Measurements from ENCODE around the gene DNAJC6.

DNA sequence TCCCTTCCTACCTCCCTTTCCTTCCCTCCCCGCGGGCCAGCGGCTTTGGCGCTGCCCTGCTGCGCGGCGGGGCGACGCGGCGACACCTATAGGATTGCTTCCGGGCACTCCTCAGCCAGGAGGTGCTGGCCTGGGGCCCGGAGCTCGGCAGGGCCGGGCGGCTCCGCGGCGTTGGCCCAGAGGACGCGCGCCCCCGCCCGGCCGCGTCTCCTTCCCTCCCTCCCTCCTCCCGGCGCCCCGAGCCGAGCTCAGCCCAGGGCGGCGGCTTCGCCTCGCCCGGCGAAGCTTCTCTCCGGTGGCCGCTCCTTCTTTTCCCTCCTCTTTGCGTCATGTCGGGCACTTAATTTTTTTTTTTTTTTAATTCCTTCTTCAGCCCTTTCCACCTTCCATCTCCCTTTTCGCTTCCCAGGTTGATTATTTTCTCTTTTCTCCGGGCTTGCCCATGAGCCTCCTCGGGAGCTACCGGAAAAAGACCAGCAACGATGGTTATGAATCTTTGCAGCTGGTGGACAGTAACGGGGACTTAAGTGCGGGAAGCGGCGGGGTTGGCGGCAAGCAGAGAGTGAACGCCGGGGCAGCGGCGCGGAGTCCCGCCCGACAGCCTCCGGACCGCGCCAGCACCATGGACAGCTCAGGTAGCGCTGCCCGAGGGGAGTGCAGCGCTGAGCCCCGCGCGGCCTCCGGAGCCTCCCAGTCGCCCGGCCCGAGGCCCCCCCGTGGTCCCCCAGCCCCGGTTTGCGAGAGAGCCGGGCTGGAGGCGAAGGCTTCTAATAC is at the start of gene DNAJC6:
- TF ChIP-seq POLR2AphosphoS5 (IDR thresholded peaks at IDR 0.05; ENCODE audit: low read depth, low read length), result no peak
- no peak for TF ChIP-seq POLR2A (IDR thresholded peaks at IDR 0.05; ENCODE audit: low read depth, low read length)
- no peak for TF ChIP-seq TAF1 (IDR thresholded peaks at IDR 0.05; ENCODE audit: low read depth, low read length)
- TF ChIP-seq POU2F2 (IDR thresholded peaks at IDR 0.05; ENCODE audit: low read depth, low read length), result no peak
